Hepatocyte (in vitro differentiated cells): ENCODE data around the gene DYRK2.

Experiments used
- CTCF ChIP-seq: fragments of 200-600 bp; sonication (generic); IDR thresholded peaks from 2 replicates; pipeline ENCODE4 v1.5.1; 2016; ENCODE audit warnings: antibody characterized with exemption, mild to moderate bottlenecking; ENCODE audit not compliant: poor library complexity
- EZH2 ChIP-seq: fragments of 200-600 bp; sonication (generic); IDR thresholded peaks from 2 replicates; pipeline ENCODE4 v1.6.1; 2016; ENCODE audit warnings: antibody characterized with exemption, mild to moderate bottlenecking, borderline replicate concordance
- EZH2phosphoT487 ChIP-seq: fragments of 200-600 bp; sonication (generic); IDR thresholded peaks from one replicate; pipeline ENCODE4 v1.6.1; 2018; ENCODE audit warnings: antibody characterized with exemption, mild to moderate bottlenecking, low read depth, moderate library complexity; ENCODE audit not compliant: unreplicated experiment, severe bottlenecking

- TF ChIP-seq EZH2 (no peak), CTCF (no peak), EZH2phosphoT487 (no peak)
These were observed 1.2 kb downstream of the DYRK2 start for GRCh38 chr12:67649570-67650387.
